Measurements from ENCODE around the gene ADAMTSL5. TPM values are rescaled to one million over a fixed set of nuclear protein-coding genes. Genes with fewer than 3 reads are reported as not detected.

Gene ADAMTSL5
- total and polyA plus RNA-seq, 9 of the 15 experiments (the other 6 are each of a cell fraction or from before 2014, with no cell fraction given), result 1.0 to 11.6 (median 4.1) TPM

- no peak for ATAC-seq
- peaks cover 12% of the 10 kb centered on the region; the same call in 1 of the 3 replicates for H3K36me3 ChIP-seq (ENCODE audit: control insufficient read depth, insufficient read depth, low read length)
- H3K9me3 ChIP-seq (replicated peaks; ENCODE audit: control insufficient read depth, insufficient read depth, low read depth, low read length), result no peaks in the 10 kb centered on the region
- peak overlapping the region in 1 of 2 experiments; percentile 43; a peak in 2 of 4 replicates for H3K9ac ChIP-seq (ENCODE audit: insufficient read depth in 1 of 2, low read depth in 2 of 2, low read length in 2 of 2)
- H3K4me2 ChIP-seq (ENCODE audit: insufficient read depth, low read length), result no peak overlapping the region
- H3K4me1 ChIP-seq (replicated peaks in 1 of 2; ENCODE audit: control insufficient read depth in 2 of 2, insufficient read depth in 2 of 2, low read length in 2 of 2), result peaks cover 0 to 45% of the 10 kb centered on the region in 2 experiments; a peak in 4 of 5 replicates
- no peak for FAIRE-seq
- no TSS peak for BruUV-seq (replicated peaks)
- 92% methylated on average over 16 of the region's 17 CpGs for WGBS (ENCODE audit: insufficient coverage, low coverage, missing lambda C conversion rate)
- intact Hi-C loops (cut with micrococcal nuclease) (no loop called here), in situ Hi-C loops (cut with MboI) (no loop called here)
- H2AFZ ChIP-seq (ENCODE audit: low read depth, low read length), result no peak overlapping the region
- POLR2A ChIA-PET, result no interaction called here
- peaks cover 5% of the 10 kb centered on the region for H4K20me1 ChIP-seq (replicated peaks; ENCODE audit: control insufficient read depth, insufficient read depth, low read length)
- peaks cover 35% of the 10 kb centered on the region for H3K79me2 ChIP-seq (ENCODE audit: control insufficient read depth, insufficient read depth, low read length)
- H3K9me1 ChIP-seq (ENCODE audit: control insufficient read depth, insufficient read depth, low read length), result no peaks in the 10 kb centered on the region
- no peak overlapping the region for H3K4me3 ChIP-seq
- CTCF ChIA-PET (ENCODE audit: low intra/inter-chr PET ratio), result no interaction called here
- H3K27me3 ChIP-seq (ENCODE audit: control insufficient read depth in 2 of 2, insufficient read depth in 2 of 2, low read length in 2 of 2), result no peaks in the 10 kb centered on the region
- H3K27ac ChIP-seq (ENCODE audit: extremely low read depth, low read depth, low read length), result no peak overlapping the region
- no peak for DNase-seq (ENCODE audit: extremely low read depth in 1 of 4, low spot score in 3 of 4)
- TF ChIP-seq ZNF609 (CRISPR knock-in tag; IDR thresholded peaks at IDR 0.05; ENCODE audit: borderline replicate concordance), result no peak
- peak; percentile 87 for TF ChIP-seq ZNF121 (CRISPR knock-in tag; conservative IDR thresholded peaks at IDR 0.05)
- no peak for TF ChIP-seq PURB (CRISPR knock-in tag; IDR thresholded peaks at IDR 0.05; ENCODE audit: low read depth)
- no peak for TF ChIP-seq BRCA1 (IDR thresholded peaks at IDR 0.05)
- TF ChIP-seq BRCA1 (CRISPR knock-in tag; IDR thresholded peaks at IDR 0.05), result no peak
- TF ChIP-seq HDGF (IDR thresholded peaks at IDR 0.05), result no peak
- no peak for TF ChIP-seq ZNF316 (IDR thresholded peaks at IDR 0.05)
- TF ChIP-seq KAT7 (CRISPR knock-in tag; IDR thresholded peaks at IDR 0.05; ENCODE audit: borderline replicate concordance), result 0 out of 2 replicates have a peak, but pooled peaks have one; percentile 40
- TF ChIP-seq DIDO1 (tag; IDR thresholded peaks at IDR 0.05; ENCODE audit: low read depth), result no peak
- 0 out of 2 replicates have a peak, but pooled peaks have one; percentile 26 for TF ChIP-seq BCOR (IDR thresholded peaks at IDR 0.05)
- no peak for TF ChIP-seq LEF1 (IDR thresholded peaks at IDR 0.05)
- no peak for TF ChIP-seq ZC3H11A (IDR thresholded peaks at IDR 0.05; ENCODE audit: low read depth, low read length)
- TF ChIP-seq AFF4 (CRISPR knock-in tag; IDR thresholded peaks at IDR 0.05), result no peak
- TF ChIP-seq USF2 (CRISPR knock-in tag; IDR thresholded peaks at IDR 0.05), result no peak
- TF ChIP-seq MCM5 (IDR thresholded peaks at IDR 0.05; ENCODE audit: low read depth), result no peak
Measured at GRCh38 chr19:1561236-1561842, 48.5 kb upstream of the ADAMTSL5 start.
